ENCODE data around the gene PHF21A. TPM values are rescaled to one million over a fixed set of nuclear protein-coding genes. Genes with fewer than 3 reads are reported as not detected.

The PHF21A gene
- total RNA-seq, 1 donor from 2014 or later, result 35.9 TPM

GRCh38 chr11:45921561-45922424 lies 199.5 kb downstream of the PHF21A start:
- H3K36me3 Mint-ChIP-seq (ENCODE audit: low read depth), result peaks cover 3% of the 10 kb centered on the region
- H3K4me1 Mint-ChIP-seq (ENCODE audit: low read depth), result peaks cover 11% of the 10 kb centered on the region
- no peak overlapping the region for H3K4me3 Mint-ChIP-seq (ENCODE audit: unreplicated experiment)
- no peaks in the 10 kb centered on the region for H3K9me3 Mint-ChIP-seq (ENCODE audit: low read depth)
- no peak for TF ChIP-seq CTCF (IDR thresholded peaks at IDR 0.05)
- peak; percentile 90 for DNase-seq (ENCODE audit: low spot score)
- H3K27me3 Mint-ChIP-seq (ENCODE audit: low read depth), result peaks cover 25% of the 10 kb centered on the region
- no peak overlapping the region for H3K27ac Mint-ChIP-seq (ENCODE audit: unreplicated experiment)

- Mint-ChIP-seq H3K27me3 (ENCODE audit: low read depth) (peaks cover 23% of the 10 kb centered on the region), H3K27ac (ENCODE audit: unreplicated experiment) (no peak overlapping the region), H3K4me1 (ENCODE audit: low read depth) (peaks cover 19% of the 10 kb centered on the region), H3K4me3 (ENCODE audit: unreplicated experiment) (no peak overlapping the region), H3K36me3 (ENCODE audit: low read depth) (peaks cover 3% of the 10 kb centered on the region), H3K9me3 (ENCODE audit: low read depth) (no peaks in the 10 kb centered on the region)
- no peak for TF ChIP-seq CTCF (IDR thresholded peaks at IDR 0.05)
- DNase-seq (ENCODE audit: low spot score), result peak; percentile 40
These were observed 200.4 kb downstream of the PHF21A start for GRCh38 chr11:45920531-45921477.

GRCh38 chr11:45919806-45920530 lies 201.3 kb downstream of the PHF21A start:
- H3K27ac Mint-ChIP-seq (ENCODE audit: unreplicated experiment), result no peak overlapping the region
- peaks cover 3% of the 10 kb centered on the region for H3K36me3 Mint-ChIP-seq (ENCODE audit: low read depth)
- H3K4me3 Mint-ChIP-seq (ENCODE audit: unreplicated experiment), result no peak overlapping the region
- H3K9me3 Mint-ChIP-seq (ENCODE audit: low read depth), result no peaks in the 10 kb centered on the region
- TF ChIP-seq CTCF (IDR thresholded peaks at IDR 0.05), result no peak
- peaks cover 21% of the 10 kb centered on the region for H3K27me3 Mint-ChIP-seq (ENCODE audit: low read depth)
- DNase-seq (ENCODE audit: low spot score), result peak; percentile 39
- peaks cover 19% of the 10 kb centered on the region for H3K4me1 Mint-ChIP-seq (ENCODE audit: low read depth)

GRCh38 chr11:45918962-45919675 lies 202.1 kb downstream of the PHF21A start:
- Mint-ChIP-seq H3K36me3 (ENCODE audit: low read depth) (no peaks in the 10 kb centered on the region), H3K4me3 (ENCODE audit: unreplicated experiment) (peak overlapping the region; percentile 89), H3K27me3 (ENCODE audit: low read depth) (peaks cover 13% of the 10 kb centered on the region), H3K27ac (ENCODE audit: unreplicated experiment) (peak overlapping the region; percentile 96), H3K4me1 (ENCODE audit: low read depth) (peaks cover 19% of the 10 kb centered on the region), H3K9me3 (ENCODE audit: low read depth) (no peaks in the 10 kb centered on the region)
- peak; percentile 49 for DNase-seq (ENCODE audit: low spot score)
- no peak for TF ChIP-seq CTCF (IDR thresholded peaks at IDR 0.05)

Measured in chondrocyte (in vitro differentiated cells).